Measurements from ENCODE around the gene FOXL2. TPM values are rescaled to one million over a fixed set of nuclear protein-coding genes. Genes with fewer than 3 reads are reported as not detected.

FOXL2 gene
- total RNA-seq, 1 experiment from 2014 or later = not detected

- Histone ChIP-seq H4K20me1 (ENCODE audit: low read length) (no peaks in the 10 kb centered on the region), H3F3A (ENCODE audit: low read length, unreplicated experiment) (no peaks in the 10 kb centered on the region), H3K9me2 (replicated peaks; ENCODE audit: low read length) (no peaks in the 10 kb centered on the region), H3K9me3 (ENCODE audit: low read length) (no peaks in the 10 kb centered on the region), H3K4me1 (ENCODE audit: insufficient read depth, low read length) (peaks cover 31% of the 10 kb centered on the region), H3K27ac (ENCODE audit: low read length) (peak overlapping the region; percentile 59), H3K27me3 (ENCODE audit: low read length) (no peaks in the 10 kb centered on the region), H3K4me2 (ENCODE audit: low read length) (peak overlapping the region; percentile 67), H2AFZ (ENCODE audit: low read length) (peak overlapping the region; percentile 45), H3K9ac (ENCODE audit: low read length) (no peak overlapping the region), H3K79me2 (ENCODE audit: low read length) (no peaks in the 10 kb centered on the region), H3K4me3 (ENCODE audit: low read length) (no peak overlapping the region), H3K36me3 (ENCODE audit: low read depth, low read length) (no peaks in the 10 kb centered on the region; the same call in 1 of the 2 replicates)
- ATAC-seq (no peak), DNase-seq (peak; percentile 77)
- BruUV-seq (replicated peaks) = no TSS peak
- CTCF ChIA-PET = interaction anchor here (0.6 to 2.3 kb wide), 4 partner anchors 54 to 323 kb away, joined by 3 to 16 read pairs (median 10); partner anchors contain the start of gene CEP70
- intact Hi-C loops (cut with micrococcal nuclease) = no loop called here
- no peak for TF ChIP-seq EZH2 (IDR thresholded peaks at IDR 0.05; ENCODE audit: low read length, unreplicated experiment)
- no peak for TF ChIP-seq CTCF (conservative IDR thresholded peaks at IDR 0.05; ENCODE audit: low read depth, low read length)
- no peak for TF ChIP-seq EZH2phosphoT487 (IDR thresholded peaks at IDR 0.05; ENCODE audit: borderline replicate concordance, low read length)
- POLR2A ChIA-PET (ENCODE audit: unreplicated experiment) = no interaction called here
Measured at GRCh38 chr3:138916824-138917223, 30.1 kb downstream of the FOXL2 start.

GRCh38 chr3:138915503-138916498 is 31.1 kb downstream of the FOXL2 start:
- peak overlapping the region; percentile 96 for H3K27ac ChIP-seq (ENCODE audit: low read length)
- ChIA-PET CTCF (interaction anchor here (0.5 to 2.3 kb wide), 15 partner anchors 17 to 322 kb away, joined by 3 to 18 read pairs (median 5); partner anchors contain the start of gene CEP70), POLR2A (ENCODE audit: unreplicated experiment) (interaction anchor here (0.6 to 1.0 kb wide), 4 partner anchors 53 to 321 kb away, joined by 3 to 9 read pairs (median 5); no protein-coding TSS in a partner anchor)
- H3K9ac ChIP-seq (ENCODE audit: low read length) = peak overlapping the region; percentile 91
- intact Hi-C loops (cut with micrococcal nuclease) = loop anchor here (1.0 to 2.0 kb wide), 6 partner anchors 24 to 322 kb away; partner anchors contain the start of genes CEP70 and PIK3CB
- no peaks in the 10 kb centered on the region for H3K9me3 ChIP-seq (ENCODE audit: low read length)
- H3K9me2 ChIP-seq (replicated peaks; ENCODE audit: low read length) = no peaks in the 10 kb centered on the region
- DNase-seq (peak; percentile 87), ATAC-seq (peak; percentile 73)
- no peaks in the 10 kb centered on the region for H3F3A ChIP-seq (ENCODE audit: low read length, unreplicated experiment)
- BruUV-seq (replicated peaks) = TSS peak; percentile 84
- peaks cover 28% of the 10 kb centered on the region for H3K4me1 ChIP-seq (ENCODE audit: insufficient read depth, low read length)
- peak overlapping the region; percentile 99 for H3K4me2 ChIP-seq (ENCODE audit: low read length)
- H3K36me3 ChIP-seq (ENCODE audit: low read depth, low read length) = no peaks in the 10 kb centered on the region; the same call in 1 of the 2 replicates
- peak overlapping the region; percentile 99 for H2AFZ ChIP-seq (ENCODE audit: low read length)
- H3K79me2 ChIP-seq (ENCODE audit: low read length) = no peaks in the 10 kb centered on the region
- TF ChIP-seq EZH2phosphoT487 (IDR thresholded peaks at IDR 0.05; ENCODE audit: borderline replicate concordance, low read length) = no peak
- TF ChIP-seq EZH2 (IDR thresholded peaks at IDR 0.05; ENCODE audit: low read length, unreplicated experiment) = no peak
- TF ChIP-seq CTCF (conservative IDR thresholded peaks at IDR 0.05; ENCODE audit: low read depth, low read length) = peak; percentile 68
- H4K20me1 ChIP-seq (ENCODE audit: low read length) = no peaks in the 10 kb centered on the region
- peak overlapping the region; percentile 94 for H3K4me3 ChIP-seq (ENCODE audit: low read length)
- no peaks in the 10 kb centered on the region for H3K27me3 ChIP-seq (ENCODE audit: low read length)

Data from PC-3 (cell line).